CD4-positive, alpha-beta T cell (primary cell): ENCODE data around the gene MYL3. TPM values are rescaled to one million over a fixed set of nuclear protein-coding genes. Genes with fewer than 3 reads are reported as not detected.

Experiments used
- ATAC-seq: fragments of 200-7000 bp; cut with Tn5 transposase; one replicate; pipeline ENCODE4 v1.10.0; 2022; ENCODE audit warnings: mild to moderate bottlenecking; ENCODE audit not compliant: poor library complexity
- CTCF ChIA-PET: fragments of 350-600 bp; sonication (Branson Sonifier 250); formaldehyde crosslinking; loops from one replicate; lab custom pipeline; 2021; ENCODE audit warnings: antibody characterized with exemption, inconsistent platforms; lab: Charles Lee
- POLR2A ChIA-PET: fragments of 350-600 bp; sonication (Branson Sonifier 250); formaldehyde crosslinking; loops from one replicate; lab custom pipeline; 2021; ENCODE audit warnings: antibody characterized with exemption, inconsistent platforms; lab: Charles Lee
- DNase-seq, 14 experiments: peaks; one replicate each; pipeline ENCODE4 v3.0.0-alpha.2; 2013 to 2020; ENCODE audit warnings: mixed read lengths in 2 of 14
- H3K27ac ChIP-seq, 2 donors: one replicate each; pipeline versions ENCODE4 v1.5.1 to v1.7.0; 2013; ENCODE audit warnings: low read length in 2 of 2, low read depth in 1 of 2, mild to moderate bottlenecking in 1 of 2
- H3K27me3 ChIP-seq, 2 experiments: 1 replicate in 1 of 2; 2 replicates in 1 of 2; pipeline versions ENCODE4 v1.6.1 to v1.7.0; 2013; ENCODE audit warnings: low read length in 2 of 2, control low read depth in 1 of 2, mild to moderate bottlenecking in 1 of 2, moderate library complexity in 1 of 2; ENCODE audit not compliant: insufficient read depth in 2 of 2, control insufficient read depth in 1 of 2
- H3K36me3 ChIP-seq: one replicate; pipeline ENCODE4 v1.6.1; 2013; ENCODE audit warnings: low read length, control low read depth; ENCODE audit not compliant: insufficient read depth
- H3K4me1 ChIP-seq: one replicate; pipeline ENCODE4 v1.6.1; 2013; ENCODE audit warnings: low read length, control low read depth; ENCODE audit not compliant: insufficient read depth
- H3K4me3 ChIP-seq: one replicate; pipeline ENCODE4 v1.5.1; 2013; ENCODE audit warnings: mild to moderate bottlenecking, low read length, moderate library complexity
- H3K9me3 ChIP-seq, 2 experiments: 1 replicate in 1 of 2; 2 replicates in 1 of 2; pipeline versions ENCODE4 v1.6.1 to v1.7.0; 2013; ENCODE audit warnings: low read length in 2 of 2, mild to moderate bottlenecking in 2 of 2, control low read depth in 1 of 2, moderate library complexity in 1 of 2; ENCODE audit not compliant: control insufficient read depth in 1 of 2, insufficient read depth in 1 of 2
- H3K27ac Mint-ChIP-seq: one replicate; pipeline ENCODE4 v1.8.0; 2020; ENCODE audit warnings: mixed read lengths
- H3K27me3 Mint-ChIP-seq: one replicate; pipeline ENCODE4 v1.8.0; 2021; ENCODE audit warnings: mixed read lengths
- H3K36me3 Mint-ChIP-seq: one replicate; pipeline ENCODE4 v1.8.0; 2021; ENCODE audit warnings: low read depth, mixed read lengths
- H3K4me1 Mint-ChIP-seq: one replicate; pipeline ENCODE4 v1.8.0; 2021; ENCODE audit warnings: low read depth, mixed read lengths
- H3K4me3 Mint-ChIP-seq: one replicate; pipeline ENCODE4 v1.8.0; 2020; ENCODE audit warnings: mild to moderate bottlenecking, mixed read lengths
- H3K9me3 Mint-ChIP-seq: one replicate; pipeline ENCODE4 v1.8.0; 2020; ENCODE audit warnings: mixed read lengths
- intact Hi-C, 2 experiments: fragments of 100-400 bp; cut with DNase I in 1 of 2; cut with micrococcal nuclease in 1 of 2; formaldehyde crosslinking; loops; one replicate each; pipeline versions ENCODE4 v1.15.1 to v1.9.0; 2023 to 2025; cut with DNase I, micrococcal nuclease
- total RNA-seq, 174 experiments: library from RNA in 2 of 174; stranded (reverse) in 2 of 174; gene quantifications; one replicate each; pipeline ENCODE4 v1.2.3 and lab custom pipeline; 2021 to 2026
- TF ChIP-seq, protein P1 (sequence below): fragments of 200-600 bp; IDR thresholded peaks from one replicate; pipeline ENCODE4 v1.8.0; 2022; ENCODE audit warnings: antibody characterized with exemption, mild to moderate bottlenecking

MYL3 gene
- total RNA-seq, 2 experiments from 2014 or later: not detected

DNA sequence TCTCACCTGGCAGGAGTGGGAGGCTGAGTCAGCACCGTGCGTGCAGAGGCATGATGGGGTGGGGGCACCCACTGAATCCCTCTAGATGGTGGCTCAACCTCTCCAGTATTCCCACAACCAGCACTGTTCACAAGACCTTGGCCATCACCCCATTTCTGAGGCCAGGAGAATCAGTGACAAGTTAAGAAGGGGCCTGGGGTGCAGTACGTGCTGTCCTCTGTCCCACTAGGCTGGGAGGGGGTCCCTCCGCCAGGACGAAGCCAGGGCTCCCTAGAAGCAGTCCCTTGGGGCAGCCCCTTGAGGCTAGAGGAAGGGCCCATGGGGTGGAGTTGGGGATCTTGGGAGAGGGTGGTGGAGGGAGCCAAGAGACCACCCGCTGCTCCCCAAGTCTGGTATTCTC is 4.8 kb downstream of the MYL3 start:
- H3K4me3 Mint-ChIP-seq: no peak overlapping the region
- Histone ChIP-seq H3K9me3 (no peaks in the 10 kb centered on the region), H3K4me1 (no peaks in the 10 kb centered on the region), H3K27me3 (no peaks in the 10 kb centered on the region), H3K27ac (no peak overlapping the region), H3K4me3 (no peak overlapping the region), H3K36me3 (no peaks in the 10 kb centered on the region)
- no peak for ATAC-seq
- CTCF ChIA-PET: no interaction called here
- TF ChIP-seq, protein P1, sequence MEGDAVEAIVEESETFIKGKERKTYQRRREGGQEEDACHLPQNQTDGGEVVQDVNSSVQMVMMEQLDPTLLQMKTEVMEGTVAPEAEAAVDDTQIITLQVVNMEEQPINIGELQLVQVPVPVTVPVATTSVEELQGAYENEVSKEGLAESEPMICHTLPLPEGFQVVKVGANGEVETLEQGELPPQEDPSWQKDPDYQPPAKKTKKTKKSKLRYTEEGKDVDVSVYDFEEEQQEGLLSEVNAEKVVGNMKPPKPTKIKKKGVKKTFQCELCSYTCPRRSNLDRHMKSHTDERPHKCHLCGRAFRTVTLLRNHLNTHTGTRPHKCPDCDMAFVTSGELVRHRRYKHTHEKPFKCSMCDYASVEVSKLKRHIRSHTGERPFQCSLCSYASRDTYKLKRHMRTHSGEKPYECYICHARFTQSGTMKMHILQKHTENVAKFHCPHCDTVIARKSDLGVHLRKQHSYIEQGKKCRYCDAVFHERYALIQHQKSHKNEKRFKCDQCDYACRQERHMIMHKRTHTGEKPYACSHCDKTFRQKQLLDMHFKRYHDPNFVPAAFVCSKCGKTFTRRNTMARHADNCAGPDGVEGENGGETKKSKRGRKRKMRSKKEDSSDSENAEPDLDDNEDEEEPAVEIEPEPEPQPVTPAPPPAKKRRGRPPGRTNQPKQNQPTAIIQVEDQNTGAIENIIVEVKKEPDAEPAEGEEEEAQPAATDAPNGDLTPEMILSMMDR: no peak
- DNase-seq: no peak
- POLR2A ChIA-PET: no interaction called here
- intact Hi-C loops: no loop called here
- H3K27ac Mint-ChIP-seq: no peak overlapping the region
- no peaks in the 10 kb centered on the region for H3K27me3 Mint-ChIP-seq
- no peaks in the 10 kb centered on the region for H3K9me3 Mint-ChIP-seq
- H3K4me1 Mint-ChIP-seq: no peaks in the 10 kb centered on the region
- H3K36me3 Mint-ChIP-seq: no peaks in the 10 kb centered on the region

DNA sequence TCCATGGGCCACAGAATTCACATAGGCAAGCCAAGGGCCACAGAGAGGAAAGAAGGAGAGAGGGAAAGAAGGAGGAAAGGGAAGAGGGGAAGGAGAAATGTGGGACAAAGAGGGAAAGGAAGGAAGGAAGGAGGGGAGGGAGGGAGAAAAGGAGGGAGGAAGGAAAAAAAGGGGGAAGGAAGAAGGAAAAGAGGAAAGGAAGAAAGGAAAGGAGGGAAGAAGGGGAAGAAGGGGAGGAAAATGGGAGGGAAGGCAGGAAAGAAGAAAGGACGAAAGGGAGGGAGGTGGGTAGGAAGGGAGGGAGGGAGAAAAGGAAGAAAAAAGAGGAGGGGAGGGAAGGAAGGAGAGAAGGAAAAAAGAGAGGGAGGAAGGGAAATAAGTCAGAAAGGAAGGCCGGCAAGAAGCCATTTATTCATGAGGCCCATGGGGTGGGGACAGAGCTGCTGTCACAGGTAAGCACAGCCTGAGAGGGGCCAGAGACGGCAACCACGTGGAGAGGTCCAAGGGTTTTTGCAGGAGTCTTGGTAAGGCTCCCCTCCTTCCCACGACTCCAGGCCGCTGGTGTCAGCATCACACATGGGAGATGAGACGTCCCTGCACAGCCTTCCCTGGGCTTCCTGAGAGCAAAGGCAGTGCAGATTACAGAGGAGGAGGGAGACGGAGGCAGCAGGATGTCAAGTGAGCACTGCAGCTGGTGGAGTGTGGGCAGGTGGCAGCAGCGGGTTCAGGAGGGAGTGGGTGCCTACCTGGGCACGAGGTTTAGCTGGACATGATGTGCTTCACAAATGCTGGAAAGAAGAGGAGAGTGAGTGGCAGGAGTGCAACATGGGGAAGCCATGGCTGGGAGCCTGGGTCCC is 5.5 kb downstream of the MYL3 start:
- no peaks in the 10 kb centered on the region for H3K36me3 Mint-ChIP-seq
- Histone ChIP-seq H3K36me3 (no peaks in the 10 kb centered on the region), H3K9me3 (no peaks in the 10 kb centered on the region), H3K27ac (no peak overlapping the region), H3K27me3 (no peaks in the 10 kb centered on the region), H3K4me3 (no peak overlapping the region), H3K4me1 (no peaks in the 10 kb centered on the region)
- H3K4me3 Mint-ChIP-seq: no peak overlapping the region
- POLR2A ChIA-PET: no interaction called here
- H3K27me3 Mint-ChIP-seq: no peaks in the 10 kb centered on the region
- intact Hi-C loops: no loop called here
- no peak overlapping the region for H3K27ac Mint-ChIP-seq
- no peaks in the 10 kb centered on the region for H3K4me1 Mint-ChIP-seq
- CTCF ChIA-PET: no interaction called here
- TF ChIP-seq, protein P1: no peak
- no peak for DNase-seq
- no peak for ATAC-seq
- no peaks in the 10 kb centered on the region for H3K9me3 Mint-ChIP-seq

DNA sequence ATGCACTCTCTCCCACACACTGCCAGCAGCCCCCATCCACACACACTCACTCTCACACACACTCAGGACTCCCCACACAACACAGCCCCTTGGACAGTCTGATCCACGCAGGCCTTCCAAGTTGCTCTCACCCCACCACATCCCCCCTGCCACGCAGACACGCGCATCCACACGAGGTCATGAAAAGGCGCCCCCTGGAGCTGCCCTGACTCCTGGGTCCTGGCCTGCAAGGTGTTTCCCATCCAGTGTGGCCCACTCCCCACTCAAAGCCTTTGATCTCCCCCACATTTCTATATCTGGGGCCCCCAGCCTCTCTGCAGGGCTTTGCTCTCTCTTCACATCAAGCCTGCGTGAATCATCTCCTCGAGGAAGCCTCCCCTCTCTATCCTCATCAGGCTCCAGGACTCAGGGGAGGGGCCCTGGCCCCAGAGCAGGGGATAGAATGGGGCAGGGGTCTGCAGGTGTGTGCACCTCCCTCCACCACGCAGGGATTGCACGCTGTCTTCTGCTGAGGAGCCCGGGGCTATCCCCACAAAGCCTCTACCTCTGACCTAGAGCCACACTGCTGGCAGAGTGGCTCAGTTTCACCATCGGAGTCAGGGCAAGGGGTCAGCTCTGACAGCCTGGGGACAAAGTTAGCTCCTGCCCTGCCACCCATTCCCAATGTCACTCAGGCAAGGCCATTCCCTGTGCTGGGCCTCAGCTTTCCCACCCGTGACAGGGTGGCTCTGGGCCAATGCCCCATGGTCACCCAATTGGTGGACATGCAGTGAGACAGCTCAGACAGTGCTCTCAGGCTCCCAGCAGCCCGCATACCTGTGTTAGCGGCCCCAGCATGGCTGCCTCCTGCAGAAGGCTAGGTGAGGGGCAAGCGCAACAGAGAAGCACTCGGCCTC is 6.4 kb downstream of the MYL3 start:
- TF ChIP-seq, protein P1: no peak
- H3K9me3 Mint-ChIP-seq: no peaks in the 10 kb centered on the region
- intact Hi-C loops: no loop called here
- H3K4me1 Mint-ChIP-seq: no peaks in the 10 kb centered on the region
- no peaks in the 10 kb centered on the region for H3K27me3 Mint-ChIP-seq
- Histone ChIP-seq H3K36me3 (no peaks in the 10 kb centered on the region), H3K9me3 (no peaks in the 10 kb centered on the region), H3K4me3 (no peak overlapping the region), H3K27ac (no peak overlapping the region), H3K27me3 (no peaks in the 10 kb centered on the region), H3K4me1 (no peaks in the 10 kb centered on the region)
- DNase-seq (no peak), ATAC-seq (no peak)
- H3K4me3 Mint-ChIP-seq: no peak overlapping the region
- CTCF ChIA-PET: no interaction called here
- POLR2A ChIA-PET: no interaction called here
- H3K36me3 Mint-ChIP-seq: no peaks in the 10 kb centered on the region
- no peak overlapping the region for H3K27ac Mint-ChIP-seq
